Measurements from ENCODE around the gene SSH2. TPM values are rescaled to one million over a fixed set of nuclear protein-coding genes. Genes with fewer than 3 reads are reported as not detected.

SSH2 gene
- total and polyA plus RNA-seq, 4 donors: 7.5 to 14.1 (median 11.2) TPM

GRCh38 chr17:29594519-29595090, 335.4 kb downstream of the SSH2 start:
- TF ChIP-seq TAF1 (conservative IDR thresholded peaks at IDR 0.05) (no peak), RXRA (IDR thresholded peaks at IDR 0.05) (no peak), REST (IDR thresholded peaks at IDR 0.05) (no peak), ATF3 (IDR thresholded peaks at IDR 0.05) (no peak), HNF4A (conservative IDR thresholded peaks at IDR 0.05) (no peak), HNF4G (IDR thresholded peaks at IDR 0.05) (no peak), RAD21 (IDR thresholded peaks at IDR 0.05) (no peak)
- Histone ChIP-seq H3K4me1 (ENCODE audit: control insufficient read depth in 4 of 4, insufficient read depth in 4 of 4, low read length in 3 of 4) (peaks cover 6 to 42% (median 32%) of the 10 kb centered on the region in 4 donors), H3K36me3 (ENCODE audit: control insufficient read depth in 4 of 4, insufficient read depth in 3 of 4, low read depth in 1 of 4, low read length in 3 of 4) (no peaks in the 10 kb centered on the region), H3K9me3 (ENCODE audit: control insufficient read depth in 4 of 4, low read length in 3 of 4) (no peaks in the 10 kb centered on the region), H3K4me3 (ENCODE audit: low read depth in 1 of 3, low read length in 3 of 3) (no peak overlapping the region), H3K27me3 (ENCODE audit: control insufficient read depth in 4 of 4, insufficient read depth in 4 of 4, low read length in 3 of 4) (no peaks in the 10 kb centered on the region), H3K27ac (ENCODE audit: low read depth in 1 of 2, low read length in 2 of 2) (no peak overlapping the region), H3K9ac (ENCODE audit: low read depth in 1 of 2, low read length in 2 of 2) (no peak overlapping the region)
- WGBS: 84% methylated on average over 11 of the region's 11 CpGs
- no peak for DNase-seq (ENCODE audit: low spot score)

- Histone ChIP-seq H3K27ac (ENCODE audit: low read depth in 1 of 2, low read length in 2 of 2) (no peak overlapping the region), H3K27me3 (ENCODE audit: control insufficient read depth in 4 of 4, insufficient read depth in 4 of 4, low read length in 3 of 4) (no peaks in the 10 kb centered on the region), H3K4me3 (ENCODE audit: low read depth in 1 of 3, low read length in 3 of 3) (peak overlapping the region in 2 of 3 donors; percentile 40 to 77), H3K4me1 (ENCODE audit: control insufficient read depth in 4 of 4, insufficient read depth in 4 of 4, low read length in 3 of 4) (peaks cover 6 to 43% (median 32%) of the 10 kb centered on the region in 4 donors), H3K9me3 (ENCODE audit: control insufficient read depth in 4 of 4, low read length in 3 of 4) (no peaks in the 10 kb centered on the region), H3K9ac (ENCODE audit: low read depth in 1 of 2, low read length in 2 of 2) (no peak overlapping the region), H3K36me3 (ENCODE audit: control insufficient read depth in 4 of 4, insufficient read depth in 3 of 4, low read depth in 1 of 4, low read length in 3 of 4) (no peaks in the 10 kb centered on the region)
- 10% methylated on average over 64 of the region's 64 CpGs for WGBS
- TF ChIP-seq NR2F2 (IDR thresholded peaks at IDR 0.05): no peak
- no peak for TF ChIP-seq ZBTB33 (IDR thresholded peaks at IDR 0.05)
- peak; percentile 11 to 25 for TF ChIP-seq RAD21 (IDR thresholded peaks at IDR 0.05)
- peak; percentile 97 for TF ChIP-seq REST (IDR thresholded peaks at IDR 0.05)
- DNase-seq (ENCODE audit: low spot score): no peak
Measured at GRCh38 chr17:29593591-29594518, 336.2 kb downstream of the SSH2 start.
